ENCODE data around the gene HERC3. TPM values are rescaled to one million over a fixed set of nuclear protein-coding genes. Genes with fewer than 3 reads are reported as not detected.

Gene HERC3
- total and polyA plus RNA-seq, 10 of the 15 experiments (the other 5 are each of a cell fraction or from before 2014, with no cell fraction given): 0.52 to 18.2 (median 2.8) TPM

- TF ChIP-seq JUND (IDR thresholded peaks at IDR 0.05; ENCODE audit: low read depth, low read length) (no peak), SRF (IDR thresholded peaks at IDR 0.05; ENCODE audit: low read depth in 2 of 2, low read length in 2 of 2) (no peak), PKNOX1 (IDR thresholded peaks at IDR 0.05) (no peak), ZNF592 (IDR thresholded peaks at IDR 0.05) (no peak), RFX5 (IDR thresholded peaks at IDR 0.05; ENCODE audit: low read depth, low read length) (no peak)
Observed at GRCh38 chr4:88570001-88570400, 22.3 kb upstream of the HERC3 start (continued).

GRCh38 chr4:88573276-88573980 lies 18.9 kb upstream of the HERC3 start:
- no peak for TF ChIP-seq RAD51 (IDR thresholded peaks at IDR 0.05)
- TF ChIP-seq ATF3 (IDR thresholded peaks at IDR 0.05; ENCODE audit: borderline replicate concordance, extremely low read depth, low read depth, low read length): no peak
- SMC1A ChIA-PET (ENCODE audit: uncharacterized antibody, unreplicated experiment): no interaction called here
- Histone ChIP-seq H4K20me1 (ENCODE audit: control insufficient read depth, insufficient read depth) (no peaks in the 10 kb centered on the region), H3K27ac (ENCODE audit: control insufficient read depth, insufficient read depth) (no peak overlapping the region), H2AFZ (ENCODE audit: control insufficient read depth, low read depth, low read length) (no peak overlapping the region), H3K9me3 (replicated peaks; ENCODE audit: control insufficient read depth, insufficient read depth, low read length) (no peaks in the 10 kb centered on the region), H3K36me3 (ENCODE audit: control insufficient read depth in 2 of 2, insufficient read depth in 2 of 2, low read length in 1 of 2) (no peaks in the 10 kb centered on the region), H3K4me2 (ENCODE audit: control insufficient read depth, insufficient read depth) (no peak overlapping the region), H3K27me3 (replicated peaks in 1 of 2; ENCODE audit: control insufficient read depth in 2 of 2, insufficient read depth in 2 of 2, low read length in 1 of 2) (no peaks in the 10 kb centered on the region; a peak in 1 of 4 replicates), H3K9ac (ENCODE audit: control insufficient read depth, insufficient read depth, low read length) (no peak overlapping the region), H3K79me2 (ENCODE audit: control insufficient read depth, insufficient read depth, low read length) (no peaks in the 10 kb centered on the region), H3K4me3 (no peak overlapping the region), H3K4me1 (ENCODE audit: control insufficient read depth, insufficient read depth, low read length) (no peaks in the 10 kb centered on the region)
- in situ Hi-C loops (cut with MboI) (no loop called here), intact Hi-C loops (cut with micrococcal nuclease; ENCODE audit: unreplicated experiment) (no loop called here)
- BruUV-seq (replicated peaks): no TSS peak
- 0% methylated on average over 2 of the region's 2 CpGs for WGBS (ENCODE audit: insufficient coverage, insufficient replicate concordance, low lambda C conversion rate, missing lambda C conversion rate)
- DNase-seq (ENCODE audit: low read depth, low spot score): no peak
- ATAC-seq: no peak
- RAD21 ChIA-PET (ENCODE audit: unreplicated experiment): no interaction called here
- CTCF ChIA-PET: interaction anchor here (0.7 kb wide), 1 partner anchor 223 kb away, joined by 3 read pairs; no protein-coding TSS in a partner anchor
- no peak for FAIRE-seq
- POLR2A ChIA-PET: no interaction called here
